Measurements from ENCODE around the gene GLI3.

GRCh38 chr7:42020061-42020460, 216.9 kb downstream of the GLI3 start:
- TF ChIP-seq, protein P1, sequence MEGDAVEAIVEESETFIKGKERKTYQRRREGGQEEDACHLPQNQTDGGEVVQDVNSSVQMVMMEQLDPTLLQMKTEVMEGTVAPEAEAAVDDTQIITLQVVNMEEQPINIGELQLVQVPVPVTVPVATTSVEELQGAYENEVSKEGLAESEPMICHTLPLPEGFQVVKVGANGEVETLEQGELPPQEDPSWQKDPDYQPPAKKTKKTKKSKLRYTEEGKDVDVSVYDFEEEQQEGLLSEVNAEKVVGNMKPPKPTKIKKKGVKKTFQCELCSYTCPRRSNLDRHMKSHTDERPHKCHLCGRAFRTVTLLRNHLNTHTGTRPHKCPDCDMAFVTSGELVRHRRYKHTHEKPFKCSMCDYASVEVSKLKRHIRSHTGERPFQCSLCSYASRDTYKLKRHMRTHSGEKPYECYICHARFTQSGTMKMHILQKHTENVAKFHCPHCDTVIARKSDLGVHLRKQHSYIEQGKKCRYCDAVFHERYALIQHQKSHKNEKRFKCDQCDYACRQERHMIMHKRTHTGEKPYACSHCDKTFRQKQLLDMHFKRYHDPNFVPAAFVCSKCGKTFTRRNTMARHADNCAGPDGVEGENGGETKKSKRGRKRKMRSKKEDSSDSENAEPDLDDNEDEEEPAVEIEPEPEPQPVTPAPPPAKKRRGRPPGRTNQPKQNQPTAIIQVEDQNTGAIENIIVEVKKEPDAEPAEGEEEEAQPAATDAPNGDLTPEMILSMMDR (IDR thresholded peaks at IDR 0.05): no peak
- no peak for TF ChIP-seq POLR2A (IDR thresholded peaks at IDR 0.05)

Data from adrenal gland (tissue), 5 donors.